K562 (cell line): ENCODE data around the gene THSD8. TPM values are rescaled to one million over a fixed set of nuclear protein-coding genes. Genes with fewer than 3 reads are reported as not detected.

Experiments used
- ARNT ChIP-seq, 2 experiments: fragments of 450-650 bp; IDR thresholded peaks; 2 replicates each; pipeline ENCODE4 v1.6.1; 2016; ENCODE audit warnings: mild to moderate bottlenecking in 1 of 2
- CBFA2T2 ChIP-seq: fragments of 450-650 bp; conservative IDR thresholded peaks from 2 replicates; pipeline ENCODE4 v1.6.1; 2017; ENCODE audit warnings: mild to moderate bottlenecking
- MNT ChIP-seq, 2 experiments: fragments of 450-650 bp; conservative IDR thresholded peaks; 2 replicates each; pipeline ENCODE4 v1.6.1; 2017; ENCODE audit warnings: mild to moderate bottlenecking in 2 of 2, moderate library complexity in 2 of 2
- NBN ChIP-seq: fragments of 450-650 bp; IDR thresholded peaks from 2 replicates; pipeline ENCODE4 v1.6.1; 2016; ENCODE audit warnings: low read depth, mild to moderate bottlenecking
- NFIX ChIP-seq: fragments of 250-450 bp; sonication (Bioruptor Pico); IDR thresholded peaks from 2 replicates; pipeline ENCODE4 v1.4.0; 2020; ENCODE audit warnings: low read depth, mild to moderate bottlenecking, moderate library complexity
- PBX2 ChIP-seq, 2 experiments: IDR thresholded peaks in 1 of 2; conservative IDR thresholded peaks in 1 of 2; 2 replicates each; pipeline ENCODE4 v1.6.1; 2016; ENCODE audit warnings: low read depth in 2 of 2, mild to moderate bottlenecking in 1 of 2, missing compliant biosample characterization in 1 of 2, missing genetic modification characterization in 1 of 2, moderate library complexity in 1 of 2
- PHF20 ChIP-seq: fragments of 450-650 bp; IDR thresholded peaks from 2 replicates; pipeline ENCODE4 v1.6.1; 2018; ENCODE audit not compliant: partially characterized antibody
- REST ChIP-seq, 2 experiments: fragments of 450-650 bp; formaldehyde crosslinking in 1 of 2; IDR thresholded peaks; 2 replicates each; pipeline versions ENCODE4 v1.4.0 to v1.6.1; 2014 to 2020; ENCODE audit warnings: mild to moderate bottlenecking in 2 of 2, borderline replicate concordance in 1 of 2, low read depth in 1 of 2
- TBP ChIP-seq: optimal IDR thresholded peaks from 2 replicates; pipeline ENCODE3; 2011; ENCODE audit warnings: low read depth, low read length, improper control_type of control experiment
- TEAD4 ChIP-seq, 2 experiments: sonication (generic) in 1 of 2; formaldehyde crosslinking in 1 of 2; IDR thresholded peaks; 2 replicates each; pipeline versions ENCODE4 v1.6.1 to v1.8.0; 2012 to 2022; ENCODE audit warnings: borderline replicate concordance in 1 of 2, inconsistent platforms in 1 of 2, low read length in 1 of 2, mild to moderate bottlenecking in 1 of 2, missing genetic modification reagents in 1 of 2
- ZBTB7A ChIP-seq: IDR thresholded peaks from 2 replicates; pipeline ENCODE4 v1.6.1; 2011; ENCODE audit warnings: low read depth, mild to moderate bottlenecking, low read length, moderate library complexity, borderline replicate concordance; ENCODE audit not compliant: control insufficient read depth
- ZNF121 ChIP-seq: sonication (generic); formaldehyde crosslinking; conservative IDR thresholded peaks from 2 replicates; pipeline ENCODE4 v1.8.0; 2022; ENCODE audit warnings: missing genetic modification reagents
- polyA plus RNA-seq, 8 experiments: library from polyadenylated mRNA; depleted of rRNA in 4 of 8; stranded (reverse) in 5 of 8; unstranded in 3 of 8; fragments of >200 nt; fragmentation: Nextera tagmentation in 2 of 8; fragmentation: Illumina TruSeq in 1 of 8; extraction: Ambion mirVana in 2 of 8; extraction: Trizol in 1 of 8; gene quantifications; 2 replicates each; pipeline versions ENCODE4 v1.2.1 to v1.2.3, GENCODE V29; 2011 to 2014; ENCODE audit warnings: inconsistent platforms in 1 of 8, missing spikeins in 1 of 8
- total RNA-seq, 7 experiments: library from RNA; depleted of rRNA in 6 of 7; stranded (reverse); fragments of >200 nt in 6 of 7; fragmentation: Illumina TruSeq in 2 of 7; extraction: Trizol in 2 of 7; gene quantifications; 2 replicates each; pipeline versions ENCODE4 v1.2.1 to v1.2.3, GENCODE V29; 2011 to 2021; ENCODE audit warnings: low replicate concordance in 1 of 7

The THSD8 gene
- total and polyA plus RNA-seq, 9 of the 15 experiments (the other 6 are each of a cell fraction or from before 2014, with no cell fraction given) = 8.4 to 42.4 (median 19.9) TPM; not detected in 2

GRCh38 chr19:12784394-12784870, 17.4 kb upstream of the THSD8 start (continued):
- TF ChIP-seq REST (IDR thresholded peaks at IDR 0.05; ENCODE audit: borderline replicate concordance) = peak; percentile 33; the same call in 1 of the 2 replicates
- no peak for TF ChIP-seq REST (CRISPR knock-in tag; IDR thresholded peaks at IDR 0.05; ENCODE audit: low read depth)
- no peak for TF ChIP-seq PBX2 (CRISPR knock-in tag; IDR thresholded peaks at IDR 0.05; ENCODE audit: low read depth)
- TF ChIP-seq PBX2 (tag; conservative IDR thresholded peaks at IDR 0.05; ENCODE audit: low read depth) = peak; percentile 64
- TF ChIP-seq CBFA2T2 = peak; percentile 96
- TF ChIP-seq MNT (conservative IDR thresholded peaks at IDR 0.05) = peak; percentile 82 to 91
- peak; percentile 58; the same call in 1 of the 2 replicates for TF ChIP-seq NBN
- no peak for TF ChIP-seq ZNF121 (CRISPR knock-in tag)
- peak in 1 of 2 experiments; percentile 83; a peak in 1 of 4 replicates for TF ChIP-seq ARNT (IDR thresholded peaks at IDR 0.05)
- peak; percentile 98 for TF ChIP-seq TEAD4 (IDR thresholded peaks at IDR 0.05; ENCODE audit: low read length)
- TF ChIP-seq TEAD4 (CRISPR knock-in tag; IDR thresholded peaks at IDR 0.05; ENCODE audit: borderline replicate concordance) = no peak
- TF ChIP-seq ZBTB7A = no peak
- TF ChIP-seq TBP = peak; percentile 39
- TF ChIP-seq PHF20 = peak; percentile 74
- TF ChIP-seq NFIX (CRISPR knock-in tag) = no peak
